HG03460 (cell line): ENCODE data around the gene TMEM175.
"Not testable (repeated sequence)": the region's sequence is repeated elsewhere in the genome, so short reads cannot be mapped to it uniquely, and the experiment has no call there.

Experiments used
- ATAC-seq: cut with Tn5 transposase; IDR thresholded peaks from one replicate; pipeline ENCODE4 v1.9.1; 2021; ENCODE audit not compliant: unreplicated experiment

TMEM175 gene

GRCh38 chr4:988726-989721 is 56.8 kb downstream of the TMEM175 start:
- no peak for ATAC-seq

- no peak for ATAC-seq
Observed at GRCh38 chr4:989722-990471, 57.6 kb downstream of the TMEM175 start.

GRCh38 chr4:990746-991367 is 58.6 kb downstream of the TMEM175 start:
- no peak for ATAC-seq

DNA sequence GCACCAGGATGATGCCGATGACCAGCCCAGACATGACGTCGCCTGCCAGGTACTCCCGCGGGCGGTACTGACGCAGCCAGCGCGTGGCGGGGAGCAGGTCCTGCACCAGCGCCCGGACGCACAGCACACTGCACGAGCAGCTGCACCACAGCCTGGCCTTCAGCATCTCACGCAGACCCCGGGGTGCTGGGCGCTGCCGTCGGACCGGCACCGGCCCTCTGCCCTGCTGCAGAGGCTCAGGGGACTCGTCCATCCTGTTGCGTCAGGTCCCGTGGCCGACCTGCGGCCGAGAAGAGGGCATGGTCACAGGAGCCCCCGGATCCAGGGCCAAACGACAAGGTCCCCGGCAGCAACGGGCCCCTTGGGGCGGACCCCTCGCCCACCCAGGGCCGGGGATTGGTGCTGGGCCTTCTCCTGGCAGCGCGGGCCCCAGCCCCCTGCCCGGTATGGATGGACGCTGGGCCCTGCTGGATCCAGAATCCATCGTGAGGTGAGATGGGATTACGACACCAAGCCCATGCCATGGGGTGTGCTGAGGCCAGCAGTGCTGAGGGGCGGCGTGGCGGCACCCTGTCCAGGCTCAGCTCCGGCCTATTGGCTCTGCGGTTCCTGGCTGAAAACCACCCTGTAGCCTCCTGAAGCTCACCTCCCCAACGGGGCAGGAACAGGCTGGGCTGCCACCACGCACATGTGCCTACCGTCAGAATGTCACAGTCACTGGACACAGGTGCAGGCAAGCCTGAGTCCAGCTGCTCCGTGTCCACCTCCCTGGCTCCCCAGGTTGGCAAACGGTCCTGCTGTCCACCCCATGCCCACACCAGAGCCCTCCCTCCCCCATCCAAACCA is 59.4 kb downstream of the TMEM175 start:
- ATAC-seq = no peak

- ATAC-seq = no peak
Observed at GRCh38 chr4:992297-993110, 60.2 kb downstream of the TMEM175 start.

- no peak for ATAC-seq
Observed at GRCh38 chr4:993111-994029, 61.1 kb downstream of the TMEM175 start, which contains the start of gene SLC26A1. TSS of gene SLC26A1 (minus strand) at chr4:993404. CDS start at chr4:991703, 1,701 bp downstream.

GRCh38 chr4:995311-996026 is 63.2 kb downstream of the TMEM175 start:
- ATAC-seq = no peak

DNA sequence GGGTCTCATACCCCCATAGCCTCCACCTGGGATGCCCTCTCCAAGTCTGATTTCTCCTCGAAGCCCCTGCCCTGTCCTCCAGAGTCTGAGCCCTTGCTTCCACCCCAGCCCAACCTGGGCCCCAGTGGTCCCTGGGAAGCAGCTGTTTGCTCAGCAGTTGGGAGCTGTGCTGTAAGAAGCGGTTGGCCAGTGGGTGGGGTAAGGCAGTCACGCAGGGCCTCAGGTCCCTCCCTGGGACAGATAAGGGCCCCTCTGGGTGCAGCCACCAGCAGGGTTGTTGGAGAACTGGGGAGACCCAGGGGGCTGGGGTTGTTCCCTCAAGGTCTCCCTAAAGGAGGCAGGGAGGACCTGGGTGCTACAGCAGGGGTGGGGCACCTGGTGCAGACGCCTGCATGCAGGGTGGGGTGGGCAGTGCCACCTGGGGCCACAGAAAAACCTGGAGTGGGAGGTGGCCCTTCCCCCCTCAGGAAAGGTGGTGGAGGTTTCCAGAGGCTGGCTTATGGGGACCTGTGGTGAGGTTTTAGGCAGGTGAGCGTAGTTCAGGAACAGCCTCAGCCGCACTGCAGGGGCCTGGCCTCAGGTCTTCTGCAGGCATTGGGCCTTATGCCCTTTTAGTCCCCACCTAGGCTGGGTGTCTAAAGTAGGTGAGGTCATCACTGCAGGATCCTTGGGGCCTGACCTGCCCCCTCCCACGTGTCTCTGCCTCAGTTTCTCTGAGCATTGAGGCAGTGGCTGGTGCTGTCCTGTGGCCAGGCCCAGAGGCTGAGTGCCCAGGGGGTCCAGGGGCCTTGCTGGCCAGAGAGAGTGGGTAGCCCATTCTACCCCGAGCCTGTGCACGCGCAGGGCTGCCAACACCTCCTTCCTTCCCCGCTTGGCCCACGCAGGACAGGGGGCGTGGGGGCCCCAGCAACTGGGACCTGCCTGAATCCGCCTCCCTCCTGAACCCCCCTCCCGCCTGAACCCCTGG is 64.1 kb downstream of the TMEM175 start:
- ATAC-seq = no peak

- no peak for ATAC-seq
Observed at GRCh38 chr4:996997-997374, 64.7 kb downstream of the TMEM175 start.

- no peak for ATAC-seq
Observed at GRCh38 chr4:997375-998071, 65.3 kb downstream of the TMEM175 start.

- ATAC-seq = no peak
Observed at GRCh38 chr4:998096-998691, 65.9 kb downstream of the TMEM175 start.

DNA sequence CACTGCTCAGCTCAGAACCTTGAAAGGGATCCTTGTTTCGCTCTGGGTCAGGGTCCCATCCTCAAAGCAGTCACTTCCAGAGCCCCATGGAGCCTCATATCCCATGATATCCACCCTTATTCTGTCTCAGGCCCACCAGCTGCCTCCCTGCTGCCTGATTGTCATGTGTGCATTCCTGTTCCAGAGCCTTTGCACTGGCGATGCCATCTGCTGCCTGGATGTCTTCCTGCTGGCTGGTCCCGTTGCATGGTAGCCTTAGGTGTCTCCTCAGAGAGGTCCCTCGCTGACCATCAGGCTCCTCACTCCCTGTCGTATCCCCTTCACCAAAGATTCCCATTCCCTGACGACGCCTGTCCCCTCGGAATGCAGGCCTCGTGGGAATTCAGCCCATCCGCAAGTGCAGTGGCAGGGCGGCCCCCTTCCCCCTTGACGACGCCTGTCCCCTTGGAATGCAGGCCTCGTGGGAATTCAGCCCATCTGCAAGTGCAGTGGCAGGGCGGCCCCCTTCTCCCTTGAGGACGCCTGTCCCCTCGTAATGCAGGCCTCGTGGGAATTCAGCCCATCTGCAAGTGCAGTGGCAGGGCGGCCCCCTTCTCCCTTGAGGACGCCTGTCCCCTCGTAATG is 67.1 kb downstream of the TMEM175 start:
- not testable (repeated sequence) for ATAC-seq

- ATAC-seq = no peak
Observed at GRCh38 chr4:999882-1000425, 67.7 kb downstream of the TMEM175 start.

DNA sequence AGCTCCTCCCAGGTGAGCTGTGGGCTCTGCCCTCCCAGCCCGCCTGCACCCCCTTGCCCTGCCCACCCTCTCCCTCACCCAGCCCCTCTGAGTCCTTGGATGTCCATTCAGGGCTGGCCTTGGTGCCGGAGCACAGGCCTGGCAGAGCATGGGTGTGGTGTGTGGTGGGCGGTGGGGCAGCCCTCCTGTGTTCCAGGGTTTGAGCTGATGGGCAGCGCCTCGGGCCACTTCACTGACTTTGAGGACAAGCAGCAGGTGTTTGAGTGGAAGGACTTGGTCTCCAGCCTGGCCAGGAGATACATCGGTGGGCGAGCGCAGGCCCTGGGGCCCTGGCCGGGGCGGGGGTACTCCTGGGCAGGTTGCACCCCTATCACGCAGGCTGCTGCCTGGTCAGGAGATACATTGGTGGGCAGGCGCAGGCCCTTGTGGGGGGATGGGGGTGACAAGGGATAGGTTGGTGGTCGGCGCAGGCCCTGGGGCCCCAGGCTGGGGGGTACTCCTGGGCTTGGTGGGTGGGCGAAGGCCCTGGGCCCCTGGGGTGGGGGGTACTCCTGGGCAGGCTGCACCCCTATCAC is 68.5 kb downstream of the TMEM175 start:
- no peak for ATAC-seq
